Pancreas (tissue), 10 donors: Measurements from ENCODE around the gene GP1BA. TPM values are rescaled to one million over a fixed set of nuclear protein-coding genes. Genes with fewer than 3 reads are reported as not detected.

Experiments
- ATAC-seq, 4 donors: fragments of 200-7000 bp; cut with Tn5 transposase; one replicate each; pipeline versions ENCODE4 v1.8.0 to v1.9.1; 2020; ENCODE audit warnings: mild to moderate bottlenecking in 4 of 4, moderate library complexity in 4 of 4
- DNase-seq, 6 donors: peaks; one replicate each; pipeline ENCODE4 v3.0.0-alpha.2; 2020
- FAIRE-seq: peaks from 2 replicates; lab custom pipeline; 2012; peaks lifted over from hg19 to GRCh38; lab: Jason Lieb, UNC
- H3K27ac ChIP-seq, 4 donors: fragments of 200-600 bp; sonication (generic); 1 replicate in 3 of 4; 2 replicates in 1 of 4; pipeline versions ENCODE4 v1.5.0 to v1.8.0; 2020
- H3K27me3 ChIP-seq, 4 donors: fragments of 200-600 bp; one replicate each; pipeline ENCODE4 v1.8.0; 2021
- H3K36me3 ChIP-seq, 3 donors: fragments of 200-600 bp; sonication (generic) in 1 of 3; one replicate each; pipeline versions ENCODE4 v1.5.0 to v1.8.0; 2020 to 2021
- H3K4me1 ChIP-seq, 3 donors: fragments of 200-600 bp; one replicate each; pipeline ENCODE4 v1.8.0; 2021
- H3K4me3 ChIP-seq, 4 donors: fragments of 200-600 bp; sonication (generic) in 2 of 4; one replicate each; pipeline versions ENCODE4 v1.5.0 to v1.8.0; 2020 to 2021
- H3K9me3 ChIP-seq, 4 donors: fragments of 200-600 bp; one replicate each; pipeline ENCODE4 v1.8.0; 2021
- WGBS, 2 donors: extraction: QIAGEN DNeasy Blood & Tissue Kit; methylation state at CpG; one replicate each; pipeline ENCODE4 v1.1.7; 2013; 5-methylcytosine and 5-hydroxymethylcytosine counted together
- intact Hi-C, 3 donors: fragments of 100-400 bp; cut with DNase I; formaldehyde crosslinking; loops; one replicate each; pipeline versions ENCODE4 v1.11.1 to v1.14.2; 2022
- polyA plus RNA-seq, 2 donors: library from polyadenylated mRNA; stranded (reverse); fragments of 200-250 nt; gene quantifications; one replicate each; pipeline ENCODE4 v1.2.3, GENCODE V29; 2013
- total RNA-seq, 6 donors: library from RNA; stranded (reverse); fragmentation: NEBNext Ultra II Directional in 4 of 6; extraction: Animal tissue kit (Norgen Biotek cat#: 25700) in 4 of 6; gene quantifications; one replicate each; pipeline versions ENCODE4 v1.2.1 to v1.2.4, GENCODE V29; 2021 to 2023
- TF ChIP-seq, protein P1 (sequence below), 4 donors: fragments of 200-600 bp; sonication (generic) in 3 of 4; IDR thresholded peaks; one replicate each; pipeline versions ENCODE4 v1.5.0 to v1.8.0; 2021; ENCODE audit warnings: antibody characterized with exemption in 4 of 4
- donor health status: healthy with polysubstance abuse.
- donor health status: DM: no; HTN: no; CAD: no; lungs with moderate emphysema.
- donor health status: DM: no; HTN: no; CAD: no.
- donor health status: control.
- donor health status: control.
- donor health status: Bipolar disorder and iron deficiency.
- donor health status: DM: yes; HTN: yes; CAD: no.
- donor health status: DM: no; HTN: no; CAD: no.
- donor health status: DM: no; HTN: no; CAD: no.
- donor health status: DM: yes; HTN: yes; CAD: no.

Gene GP1BA
- total and polyA plus RNA-seq, 8 donors: 0.06 to 0.37 (median 0.13) TPM; not detected in 4

DNA sequence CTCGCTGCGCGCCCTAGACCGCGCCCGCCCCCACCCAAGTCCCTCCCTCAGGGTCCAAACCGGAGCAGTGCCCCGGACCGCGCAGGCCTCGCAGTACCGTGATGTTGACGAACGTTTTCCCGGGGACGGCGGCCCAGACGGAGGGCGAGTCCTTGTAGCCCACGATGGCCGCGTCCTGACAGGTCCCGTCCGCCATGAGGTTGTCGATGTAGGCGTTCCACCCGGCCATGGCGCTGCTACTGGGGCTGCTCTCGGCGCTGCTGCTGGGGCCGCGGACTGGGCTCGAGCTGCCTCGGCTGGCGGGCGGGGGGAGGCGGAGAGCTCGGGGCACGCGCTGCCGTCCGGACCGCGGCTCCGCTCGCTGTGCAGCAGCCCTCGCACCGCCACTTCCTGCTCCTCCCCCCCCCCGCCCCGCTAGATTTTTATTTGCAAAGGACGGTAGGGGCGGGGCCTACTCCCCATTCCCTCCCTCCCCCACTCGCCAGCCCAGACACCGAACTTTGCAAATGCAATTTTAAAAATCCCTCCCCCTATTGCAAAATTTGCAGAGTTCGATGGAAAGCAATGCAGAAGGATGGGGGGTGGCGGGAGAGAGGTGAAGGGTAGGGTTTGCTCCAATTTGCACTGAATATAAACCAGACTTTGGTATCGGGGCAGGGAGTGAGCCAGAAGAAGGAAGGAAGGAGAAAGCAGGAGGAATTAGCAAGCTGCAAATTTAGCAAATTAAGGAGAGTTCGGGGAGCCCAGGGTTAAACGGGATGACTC, 16.3 kb downstream of the GP1BA start, which contains the start of gene PFN1:
PFN1 (minus strand) TSS at position 365 of the 765 bp plus-strand sequence; CDS start at position 229, 136 bp downstream.
- peaks cover 0 to 24% (median 6%) of the 10 kb centered on the region in 3 donors for H3K4me1 ChIP-seq
- no peak for FAIRE-seq
- 0 to 1% methylated on average over 43 to 59 of the region's 59 CpGs for WGBS, 2 donors

DNA sequence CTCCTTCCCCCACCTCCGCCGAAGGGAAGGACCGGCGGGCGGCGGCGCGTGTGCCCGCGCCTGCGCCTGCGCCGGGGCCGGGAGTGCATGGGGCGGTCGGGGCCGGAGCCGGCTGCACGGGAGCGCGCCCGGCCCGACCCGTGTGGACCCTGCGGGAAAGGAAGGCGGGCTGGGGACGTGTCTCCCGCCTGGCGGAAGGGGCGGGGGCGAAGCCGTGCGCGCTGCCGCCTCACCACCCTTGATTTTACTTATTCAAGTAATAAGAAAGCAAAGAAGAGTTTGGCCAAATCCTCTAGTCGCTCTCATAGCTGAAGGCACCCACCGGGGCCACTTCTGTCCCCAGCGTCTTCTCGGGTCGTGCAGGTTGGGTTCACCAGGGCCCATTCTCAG, 16.8 kb downstream of the GP1BA start:
- peaks cover 0 to 24% (median 6%) of the 10 kb centered on the region in 3 donors for H3K4me1 ChIP-seq

More for the DNA sequence above, 16.3 kb downstream of the GP1BA start, which contains the start of gene PFN1:
- Histone ChIP-seq H3K36me3 (peaks cover 0 to 14% (median 0%) of the 10 kb centered on the region in 3 donors), H3K4me3 (peak within 1 kb of the TSS; percentile 94 to 100 (median 97)), H3K27ac (peak within 1 kb of the TSS; percentile 88 to 99 (median 98)), H3K9me3 (no peaks in the 10 kb centered on the region), H3K27me3 (no peaks in the 10 kb centered on the region)
- DNase-seq (peak; percentile 85 to 93 (median 90)), ATAC-seq (peak; percentile 68 to 84 (median 80))
- TF ChIP-seq, protein P1, sequence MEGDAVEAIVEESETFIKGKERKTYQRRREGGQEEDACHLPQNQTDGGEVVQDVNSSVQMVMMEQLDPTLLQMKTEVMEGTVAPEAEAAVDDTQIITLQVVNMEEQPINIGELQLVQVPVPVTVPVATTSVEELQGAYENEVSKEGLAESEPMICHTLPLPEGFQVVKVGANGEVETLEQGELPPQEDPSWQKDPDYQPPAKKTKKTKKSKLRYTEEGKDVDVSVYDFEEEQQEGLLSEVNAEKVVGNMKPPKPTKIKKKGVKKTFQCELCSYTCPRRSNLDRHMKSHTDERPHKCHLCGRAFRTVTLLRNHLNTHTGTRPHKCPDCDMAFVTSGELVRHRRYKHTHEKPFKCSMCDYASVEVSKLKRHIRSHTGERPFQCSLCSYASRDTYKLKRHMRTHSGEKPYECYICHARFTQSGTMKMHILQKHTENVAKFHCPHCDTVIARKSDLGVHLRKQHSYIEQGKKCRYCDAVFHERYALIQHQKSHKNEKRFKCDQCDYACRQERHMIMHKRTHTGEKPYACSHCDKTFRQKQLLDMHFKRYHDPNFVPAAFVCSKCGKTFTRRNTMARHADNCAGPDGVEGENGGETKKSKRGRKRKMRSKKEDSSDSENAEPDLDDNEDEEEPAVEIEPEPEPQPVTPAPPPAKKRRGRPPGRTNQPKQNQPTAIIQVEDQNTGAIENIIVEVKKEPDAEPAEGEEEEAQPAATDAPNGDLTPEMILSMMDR (IDR thresholded peaks at IDR 0.05): no peak
- intact Hi-C loops: no loop called here

DNA sequence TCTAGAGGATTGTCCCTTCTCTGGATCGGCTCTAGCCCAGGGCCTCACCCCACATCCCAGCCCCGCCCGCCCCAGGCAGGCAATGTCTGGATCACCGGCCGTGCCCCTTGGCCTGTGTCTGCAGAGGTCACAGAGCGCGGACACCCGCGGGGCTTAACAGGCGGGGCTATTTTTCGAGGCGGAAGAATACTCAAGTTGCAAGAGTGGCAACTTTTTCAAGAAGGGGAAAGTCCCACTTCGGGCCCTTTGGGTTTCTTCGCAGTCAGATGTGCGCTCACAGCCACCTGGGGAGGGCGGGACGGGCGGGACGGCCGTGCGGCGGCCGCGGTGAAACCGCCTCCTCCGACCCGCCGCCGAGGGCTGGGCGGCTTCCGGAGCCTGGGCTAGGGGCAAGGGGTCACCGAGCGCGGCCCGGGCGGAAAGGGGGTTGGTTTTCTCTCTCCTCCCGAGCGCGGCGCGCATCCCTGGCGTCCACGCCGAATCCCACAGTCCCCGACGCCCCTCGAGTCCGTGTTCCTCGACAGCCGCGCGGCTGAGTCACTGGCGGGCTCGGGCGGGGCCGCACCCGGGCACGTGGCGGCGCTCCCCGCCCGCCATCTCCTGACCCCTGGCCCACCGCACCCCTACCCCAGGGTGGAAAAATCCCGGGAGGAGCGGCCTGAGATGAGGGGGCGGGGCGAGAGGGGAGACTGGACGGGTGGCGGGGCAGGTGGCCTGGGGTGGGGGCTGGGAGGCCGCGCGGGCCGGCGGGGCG, 17.4 kb downstream of the GP1BA start:
- Histone ChIP-seq H3K9me3 (no peaks in the 10 kb centered on the region), H3K4me3 (peak overlapping the region; percentile 94 to 100 (median 97)), H3K4me1 (peaks cover 0 to 24% (median 6%) of the 10 kb centered on the region in 3 donors), H3K27ac (peak overlapping the region; percentile 88 to 99 (median 98)), H3K27me3 (no peaks in the 10 kb centered on the region), H3K36me3 (peaks cover 0 to 7% (median 0%) of the 10 kb centered on the region in 3 donors)
- TF ChIP-seq, protein P1 (IDR thresholded peaks at IDR 0.05): no peak
- FAIRE-seq (no peak), ATAC-seq (peak; percentile 17 to 43 (median 32)), DNase-seq (peak; percentile 68 to 89 (median 82))
- intact Hi-C loops: no loop called here
- WGBS, 2 donors: 0 to 1% methylated on average over 28 to 74 of the region's 75 CpGs

More for the DNA sequence above, 16.8 kb downstream of the GP1BA start:
- ATAC-seq (peak; percentile 68 to 81 (median 78)), FAIRE-seq (no peak), DNase-seq (peak; percentile 77 to 89 (median 80))
- intact Hi-C loops: no loop called here
- H3K4me3 ChIP-seq: peak overlapping the region; percentile 94 to 100 (median 97)
- no peaks in the 10 kb centered on the region for H3K9me3 ChIP-seq
- TF ChIP-seq, protein P1 (IDR thresholded peaks at IDR 0.05): no peak
- peaks cover 0 to 12% (median 0%) of the 10 kb centered on the region in 3 donors for H3K36me3 ChIP-seq
- peak overlapping the region; percentile 88 to 99 (median 98) for H3K27ac ChIP-seq
- 0 to 1% methylated on average over 40 of the region's 40 CpGs for WGBS, 2 donors
- H3K27me3 ChIP-seq: no peaks in the 10 kb centered on the region

DNA sequence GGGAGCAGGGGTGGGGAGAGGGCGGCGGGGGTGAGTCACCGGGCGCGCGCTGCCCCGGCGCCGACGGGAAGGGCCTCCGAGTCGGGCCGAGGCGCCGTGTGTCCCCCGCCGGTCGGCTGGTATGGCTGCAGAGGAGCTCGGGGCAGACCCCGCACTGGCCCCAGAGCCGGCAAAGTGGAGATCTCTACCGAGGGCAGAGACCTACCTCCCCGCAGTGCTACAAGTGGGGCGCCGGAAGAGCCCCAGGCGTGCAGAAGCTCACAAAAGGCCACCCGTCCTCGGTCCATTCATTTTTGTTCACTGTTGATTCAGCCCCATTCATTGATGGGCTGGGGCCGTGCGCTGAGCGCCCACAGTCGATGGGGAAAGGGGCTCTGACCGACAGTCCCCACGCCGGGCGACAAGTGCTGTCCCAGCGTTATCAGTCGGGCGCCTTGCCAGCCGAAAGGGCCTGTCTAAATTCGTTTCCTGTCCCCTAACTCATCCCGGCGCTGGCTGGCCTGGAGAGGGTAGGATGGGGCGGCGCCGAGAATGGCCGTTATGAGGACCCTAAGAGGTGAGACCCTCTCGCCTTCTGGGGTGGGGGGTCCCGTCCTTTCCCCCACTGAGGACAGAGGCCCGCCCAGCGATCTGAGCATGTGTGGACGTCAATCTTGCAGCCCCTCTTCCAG, 18.1 kb downstream of the GP1BA start:
- FAIRE-seq: no peak

More for the DNA sequence above, 18.1 kb downstream of the GP1BA start:
- Histone ChIP-seq H3K4me1 (peaks cover 0 to 17% (median 3%) of the 10 kb centered on the region in 3 donors), H3K27ac (peak overlapping the region; percentile 88 to 99 (median 98)), H3K36me3 (peaks cover 0 to 3% (median 0%) of the 10 kb centered on the region in 3 donors), H3K4me3 (peak overlapping the region; percentile 94 to 100 (median 97)), H3K9me3 (no peaks in the 10 kb centered on the region), H3K27me3 (no peaks in the 10 kb centered on the region)
- peak; percentile 40 to 90 (median 74) for DNase-seq
- intact Hi-C loops: no loop called here
- peak in 2 of 4 donors; percentile 50 to 51 for ATAC-seq
- TF ChIP-seq, protein P1 (IDR thresholded peaks at IDR 0.05): no peak
- WGBS, 2 donors: 17% methylated on average over 50 of the region's 52 CpGs
